Vagina (tissue), 2 donors: ENCODE data around the gene ETV2. TPM values are rescaled to one million over a fixed set of nuclear protein-coding genes. Genes with fewer than 3 reads are reported as not detected.

ENCODE experiments used
- DNase-seq, 2 donors: peaks; one replicate each; pipeline ENCODE4 v3.0.0-alpha.2; 2017; ENCODE audit errors: extremely low spot score in 2 of 2
- H3K27ac ChIP-seq: fragments of 200-600 bp; sonication (generic); one replicate; pipeline ENCODE4 v1.5.1; 2019
- H3K27me3 ChIP-seq: fragments of 200-600 bp; sonication (generic); one replicate; pipeline ENCODE4 v1.5.1; 2019
- H3K36me3 ChIP-seq, 2 donors: fragments of 200-600 bp; sonication (generic); one replicate each; pipeline ENCODE4 v1.5.1; 2017 to 2019
- H3K4me1 ChIP-seq: fragments of 200-600 bp; sonication (generic); one replicate; pipeline ENCODE4 v1.5.1; 2019
- H3K4me3 ChIP-seq, 2 donors: fragments of 200-600 bp; sonication (generic); 1 replicate in 1 of 2; 2 replicates in 1 of 2; pipeline ENCODE4 v1.5.1; 2016 to 2019
- H3K9me3 ChIP-seq: fragments of 200-600 bp; sonication (generic); one replicate; pipeline ENCODE4 v1.5.1; 2019
- CTCF ChIP-seq, 3 experiments: fragments of 450-650 bp in 2 of 3; fragments of 200-600 bp in 1 of 3; sonication (generic) in 1 of 3; IDR thresholded peaks; one replicate each; pipeline ENCODE4 v1.5.1; 2017 to 2019; ENCODE audit warnings: antibody characterized with exemption in 3 of 3, mild to moderate bottlenecking in 2 of 3, moderate library complexity in 2 of 3
- POLR2A ChIP-seq, 2 donors: fragments of 450-650 bp; IDR thresholded peaks; one replicate each; pipeline ENCODE4 v1.6.1; 2017; ENCODE audit warnings: antibody characterized with exemption in 2 of 2, mild to moderate bottlenecking in 2 of 2, moderate library complexity in 2 of 2
- POLR2AphosphoS5 ChIP-seq, 2 donors: sonication (generic); formaldehyde crosslinking; IDR thresholded peaks; one replicate each; pipeline ENCODE4 v1.9.0; 2017; ENCODE audit warnings: antibody characterized with exemption in 2 of 2, mild to moderate bottlenecking in 2 of 2, low read depth in 1 of 2; ENCODE audit not compliant: insufficient read depth in 1 of 2
- intact Hi-C: fragments of 100-400 bp; cut with DNase I; formaldehyde crosslinking; loops from one replicate; pipeline ENCODE4 v1.15.1; 2023
- total RNA-seq: library from RNA; depleted of rRNA; stranded (reverse); fragments of >200 nt; gene quantifications from one replicate; pipeline ENCODE4 v1.2.3, GENCODE V29; 2016

Gene ETV2
- total RNA-seq, 1 donor from 2014 or later: not detected

GRCh38 chr19:35644206-35644986 is 2.9 kb downstream of the ETV2 start:
- Histone ChIP-seq H3K27me3 (no peaks in the 10 kb centered on the region), H3K4me1 (peaks cover 51% of the 10 kb centered on the region), H3K4me3 (peak overlapping the region; percentile 48 to 65), H3K9me3 (no peaks in the 10 kb centered on the region), H3K27ac (peak overlapping the region; percentile 96), H3K36me3 (no peaks in the 10 kb centered on the region)
- peak in 1 of 2 donors; percentile 97 for DNase-seq
- intact Hi-C loops: no loop called here
- TF ChIP-seq POLR2AphosphoS5 (IDR thresholded peaks at IDR 0.05; ENCODE audit: insufficient read depth in 1 of 2, low read depth in 1 of 2) (peak in 1 of 2 donors; percentile 90), CTCF (IDR thresholded peaks at IDR 0.05) (no peak), POLR2A (IDR thresholded peaks at IDR 0.05) (peak in 1 of 2 donors; percentile 45)

GRCh38 chr19:35644987-35645679 is 3.6 kb downstream of the ETV2 start:
- H3K36me3 ChIP-seq: no peaks in the 10 kb centered on the region
- H3K9me3 ChIP-seq: no peaks in the 10 kb centered on the region
- H3K27me3 ChIP-seq: no peaks in the 10 kb centered on the region
- H3K27ac ChIP-seq: peak overlapping the region; percentile 96
- peak overlapping the region; percentile 48 to 65 for H3K4me3 ChIP-seq
- no peak for DNase-seq
- peaks cover 58% of the 10 kb centered on the region for H3K4me1 ChIP-seq
- TF ChIP-seq POLR2A (IDR thresholded peaks at IDR 0.05) (no peak), POLR2AphosphoS5 (IDR thresholded peaks at IDR 0.05; ENCODE audit: insufficient read depth in 1 of 2, low read depth in 1 of 2) (no peak), CTCF (IDR thresholded peaks at IDR 0.05) (no peak)
- intact Hi-C loops: no loop called here

- H3K36me3 ChIP-seq: peaks cover 0 to 1% of the 10 kb centered on the region in 2 donors
- no peaks in the 10 kb centered on the region for H3K27me3 ChIP-seq
- no peaks in the 10 kb centered on the region for H3K9me3 ChIP-seq
- H3K4me3 ChIP-seq: peak overlapping the region in 1 of 2 donors; percentile 65
- peak overlapping the region; percentile 96 for H3K27ac ChIP-seq
- peaks cover 64% of the 10 kb centered on the region for H3K4me1 ChIP-seq
- no peak for DNase-seq
- intact Hi-C loops: no loop called here
- TF ChIP-seq CTCF (IDR thresholded peaks at IDR 0.05): no peak
- no peak for TF ChIP-seq POLR2AphosphoS5 (IDR thresholded peaks at IDR 0.05; ENCODE audit: insufficient read depth in 1 of 2, low read depth in 1 of 2)
- TF ChIP-seq POLR2A (IDR thresholded peaks at IDR 0.05): no peak
These were observed 4.4 kb downstream of the ETV2 start for GRCh38 chr19:35645680-35646511.

GRCh38 chr19:35648017-35648961 is 6.7 kb downstream of the ETV2 start, which contains the start of gene COX6B1:
Gene COX6B1, plus strand, starts transcription at chr19:35648323. Its CDS starts 2,921 bp downstream, at chr19:35651244.
- intact Hi-C loops: no loop called here
- H3K36me3 ChIP-seq: peaks cover 0 to 22% of the 10 kb centered on the region in 2 donors
- TF ChIP-seq POLR2A (IDR thresholded peaks at IDR 0.05) (peak in 1 of 2 donors; percentile 19), CTCF (IDR thresholded peaks at IDR 0.05) (no peak), POLR2AphosphoS5 (IDR thresholded peaks at IDR 0.05; ENCODE audit: insufficient read depth in 1 of 2, low read depth in 1 of 2) (peak; percentile 82 to 94)
- peaks cover 45% of the 10 kb centered on the region for H3K4me1 ChIP-seq
- H3K27me3 ChIP-seq: no peaks in the 10 kb centered on the region
- no peaks in the 10 kb centered on the region for H3K9me3 ChIP-seq
- H3K4me3 ChIP-seq: peak within 1 kb of the TSS; percentile 62 to 89
- DNase-seq: peak in 1 of 2 donors; percentile 98
- peak within 1 kb of the TSS; percentile 73 for H3K27ac ChIP-seq
